B cell (primary cell): ENCODE results near the gene LINC00305.

Experiments used
- CTCF ChIP-seq: fragments of 200-600 bp; IDR thresholded peaks from one replicate; pipeline ENCODE4 v1.8.0; 2022; ENCODE audit warnings: antibody characterized with exemption, mild to moderate bottlenecking
- EZH2 ChIP-seq: IDR thresholded peaks from 2 replicates; pipeline ENCODE4 v1.6.1; 2012; ENCODE audit warnings: borderline replicate concordance, low read depth, mild to moderate bottlenecking, moderate library complexity, low read length; ENCODE audit not compliant: insufficient read depth, poor library complexity, severe bottlenecking

GRCh38 chr18:64127172-64127571, 21.7 kb downstream of the LINC00305 start:
- TF ChIP-seq CTCF, result no peak
- no peak for TF ChIP-seq EZH2
